H1 (cell line): ENCODE data around the gene IFITM10. TPM values are rescaled to one million over a fixed set of nuclear protein-coding genes. Genes with fewer than 3 reads are reported as not detected.

ENCODE experiments used
- BCL11A ChIP-seq, 2 experiments: IDR thresholded peaks; one replicate each; pipeline ENCODE4 v1.6.1; 2011; ENCODE audit warnings: low read depth in 2 of 2, low read length in 2 of 2, mild to moderate bottlenecking in 2 of 2
- BRCA1 ChIP-seq: IDR thresholded peaks from 2 replicates; pipeline ENCODE4 v1.6.1; 2012; ENCODE audit warnings: low read depth, low read length, improper control_type of control experiment
- CHD2 ChIP-seq: IDR thresholded peaks from 2 replicates; pipeline ENCODE4 v1.6.1; 2012; ENCODE audit warnings: low read length, improper control_type of control experiment
- GABPA ChIP-seq: IDR thresholded peaks from 2 replicates; pipeline ENCODE4 v1.6.1; 2011; ENCODE audit warnings: mild to moderate bottlenecking, low read length, moderate library complexity, borderline replicate concordance; ENCODE audit not compliant: insufficient read depth
- POU5F1 ChIP-seq: IDR thresholded peaks from 2 replicates; pipeline ENCODE4 v1.6.1; 2011; ENCODE audit warnings: low read depth, mild to moderate bottlenecking, low read length, moderate library complexity
- TEAD4 ChIP-seq: IDR thresholded peaks from 2 replicates; pipeline ENCODE4 v1.6.1; 2012; ENCODE audit warnings: low read depth, low read length, inconsistent platforms, mixed read lengths
- YY1 ChIP-seq: IDR thresholded peaks from 2 replicates; pipeline ENCODE4 v1.6.1; 2011; ENCODE audit warnings: low read depth, mild to moderate bottlenecking, low read length
- polyA plus RNA-seq, 7 experiments: library from polyadenylated mRNA; depleted of rRNA in 3 of 7; stranded (reverse) in 5 of 7; unstranded in 2 of 7; fragments of >200 nt in 5 of 7; fragments of 200-250 nt in 2 of 7; gene quantifications; 1 replicate in 5 of 7; 2 replicates in 1 of 7; 4 replicates in 1 of 7; pipeline versions ENCODE4 v1.2.1 to v1.2.3, GENCODE V29; 2011 to 2013; ENCODE audit warnings: missing spikeins in 2 of 7, mixed read lengths in 2 of 7
- total RNA-seq: library from RNA; stranded (reverse); fragmentation: NEBNext Ultra II Directional; extraction: Animal tissue kit (Norgen Biotek cat#: 25700); gene quantifications from 2 replicates; pipeline ENCODE4 v1.2.1, GENCODE V29; 2021
- TF ChIP-seq, protein P1 (sequence below): IDR thresholded peaks from 2 replicates; pipeline ENCODE4 v1.6.1; 2011; ENCODE audit warnings: low read depth, mild to moderate bottlenecking, low read length; ENCODE audit not compliant: insufficient read depth

The IFITM10 gene
- total and polyA plus RNA-seq, 2 of the 8 experiments (the other 6 are each of a cell fraction or from before 2014, with no cell fraction given) = 0.08 to 0.22 TPM

DNA sequence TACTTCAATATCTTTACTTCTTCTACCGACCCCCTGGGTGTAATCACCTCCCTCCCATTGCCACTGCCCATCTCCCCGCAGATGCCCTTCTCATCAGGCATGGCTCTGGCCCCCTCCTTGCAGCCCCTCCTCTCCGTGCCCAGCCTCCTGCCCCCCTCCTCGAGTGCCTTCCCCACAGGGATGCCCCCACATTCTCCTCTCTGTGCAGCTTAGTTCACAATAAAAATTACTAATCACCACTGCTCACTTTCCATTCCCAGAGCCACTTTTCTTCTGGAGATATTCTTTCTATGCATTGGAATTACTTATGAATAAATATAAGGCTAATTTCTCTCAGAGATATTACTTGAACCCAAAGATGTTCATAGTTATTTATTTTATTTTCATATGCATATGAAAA lies 22.1 kb downstream of the IFITM10 start (continued):
- no peak for TF ChIP-seq CHD2
- TF ChIP-seq BCL11A (IDR thresholded peaks at IDR 0.05; ENCODE audit: low read depth in 2 of 2, low read length in 2 of 2) = no peak
- no peak for TF ChIP-seq YY1
- TF ChIP-seq TEAD4 = no peak
- no peak for TF ChIP-seq BRCA1
- TF ChIP-seq, protein P1, sequence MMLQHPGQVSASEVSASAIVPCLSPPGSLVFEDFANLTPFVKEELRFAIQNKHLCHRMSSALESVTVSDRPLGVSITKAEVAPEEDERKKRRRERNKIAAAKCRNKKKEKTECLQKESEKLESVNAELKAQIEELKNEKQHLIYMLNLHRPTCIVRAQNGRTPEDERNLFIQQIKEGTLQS = no peak
- TF ChIP-seq POU5F1 = no peak
- no peak for TF ChIP-seq GABPA
- TF ChIP-seq, all 59 proteins: peak for 0
